Fibroblast of lung (primary cell): ENCODE results near the gene ALKBH3.

Experiments used
- EZH2 ChIP-seq: IDR thresholded peaks from 2 replicates; pipeline ENCODE4 v1.5.1; 2012; ENCODE audit warnings: low read length, control low read depth, mild to moderate bottlenecking; ENCODE audit errors: missing control alignments
- TF ChIP-seq, protein P1 (sequence below), 2 donors: IDR thresholded peaks in 1 of 2; conservative IDR thresholded peaks in 1 of 2; 1 replicate in 1 of 2; 2 replicates in 1 of 2; pipeline ENCODE4 v1.5.1; 2011 to 2012; ENCODE audit warnings: low read length in 2 of 2, control low read depth in 1 of 2, inconsistent platforms in 1 of 2, low read depth in 1 of 2, mild to moderate bottlenecking in 1 of 2

DNA sequence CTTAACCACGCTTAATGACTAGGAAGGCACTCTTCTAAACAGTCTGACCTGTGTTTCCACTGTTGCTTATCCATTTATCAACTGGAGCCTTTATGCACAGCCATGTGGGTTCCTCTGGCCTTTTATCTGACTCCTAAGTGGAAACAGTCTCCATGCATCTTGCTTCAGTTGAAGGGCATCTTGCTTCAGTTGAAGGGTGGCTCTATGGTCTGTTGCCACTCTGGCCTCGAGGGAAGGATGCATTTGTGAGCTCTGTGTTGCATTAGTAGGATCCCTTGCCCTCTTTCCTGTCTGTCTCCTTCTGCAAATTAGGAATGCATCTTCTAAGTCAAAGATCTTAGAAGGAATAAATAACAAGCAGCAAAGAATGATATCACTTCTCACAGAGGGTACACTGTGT, 36.0 kb downstream of the ALKBH3 start:
- TF ChIP-seq, protein P1, sequence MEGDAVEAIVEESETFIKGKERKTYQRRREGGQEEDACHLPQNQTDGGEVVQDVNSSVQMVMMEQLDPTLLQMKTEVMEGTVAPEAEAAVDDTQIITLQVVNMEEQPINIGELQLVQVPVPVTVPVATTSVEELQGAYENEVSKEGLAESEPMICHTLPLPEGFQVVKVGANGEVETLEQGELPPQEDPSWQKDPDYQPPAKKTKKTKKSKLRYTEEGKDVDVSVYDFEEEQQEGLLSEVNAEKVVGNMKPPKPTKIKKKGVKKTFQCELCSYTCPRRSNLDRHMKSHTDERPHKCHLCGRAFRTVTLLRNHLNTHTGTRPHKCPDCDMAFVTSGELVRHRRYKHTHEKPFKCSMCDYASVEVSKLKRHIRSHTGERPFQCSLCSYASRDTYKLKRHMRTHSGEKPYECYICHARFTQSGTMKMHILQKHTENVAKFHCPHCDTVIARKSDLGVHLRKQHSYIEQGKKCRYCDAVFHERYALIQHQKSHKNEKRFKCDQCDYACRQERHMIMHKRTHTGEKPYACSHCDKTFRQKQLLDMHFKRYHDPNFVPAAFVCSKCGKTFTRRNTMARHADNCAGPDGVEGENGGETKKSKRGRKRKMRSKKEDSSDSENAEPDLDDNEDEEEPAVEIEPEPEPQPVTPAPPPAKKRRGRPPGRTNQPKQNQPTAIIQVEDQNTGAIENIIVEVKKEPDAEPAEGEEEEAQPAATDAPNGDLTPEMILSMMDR (conservative IDR thresholded peaks at IDR 0.05 in 1 of 2, IDR thresholded peaks at IDR 0.05 in 1 of 2; ENCODE audit: low read depth in 1 of 2, low read length in 2 of 2), result no peak
- TF ChIP-seq EZH2, result no peak
